HepG2 (cell line): ENCODE results near the gene CNDP1. TPM values are rescaled to one million over a fixed set of nuclear protein-coding genes. Genes with fewer than 3 reads are reported as not detected.
A peak's percentile ranks its signal among the peaks of the same experiment; 100 is the strongest.

Source experiments
- ARNT2 ChIP-seq: sonication (generic); formaldehyde crosslinking; IDR thresholded peaks from 2 replicates; pipeline ENCODE4 v1.8.0; 2022; ENCODE audit warnings: mild to moderate bottlenecking, low read depth, missing genetic modification reagents, moderate library complexity
- ATF6 ChIP-seq: sonication (generic); formaldehyde crosslinking; conservative IDR thresholded peaks from 2 replicates; pipeline ENCODE4 v1.4.0; 2020; ENCODE audit warnings: missing genetic modification reagents
- CBX5 ChIP-seq: sonication (generic); formaldehyde crosslinking; IDR thresholded peaks from 2 replicates; pipeline ENCODE4 v1.4.0; 2020; ENCODE audit warnings: missing genetic modification reagents, borderline replicate concordance
- DMAP1 ChIP-seq: IDR thresholded peaks from 2 replicates; pipeline ENCODE4 v1.6.1; 2016
- ERF ChIP-seq: IDR thresholded peaks from 2 replicates; pipeline ENCODE4 v1.6.1; 2018; ENCODE audit warnings: missing biosample characterization, missing genetic modification reagents
- FOXJ3 ChIP-seq: sonication (generic); formaldehyde crosslinking; IDR thresholded peaks from 2 replicates; pipeline ENCODE4 v1.4.0; 2020; ENCODE audit warnings: missing genetic modification reagents, mild to moderate bottlenecking, borderline replicate concordance
- FOXO4 ChIP-seq: sonication (generic); formaldehyde crosslinking; conservative IDR thresholded peaks from 2 replicates; pipeline ENCODE4 v1.8.1; 2023; ENCODE audit warnings: missing genetic modification reagents
- HIVEP1 ChIP-seq: sonication (generic); formaldehyde crosslinking; IDR thresholded peaks from 2 replicates; pipeline ENCODE4 v1.4.0; 2020; ENCODE audit warnings: mild to moderate bottlenecking, missing genetic modification reagents
- HMGXB3 ChIP-seq: sonication (generic); formaldehyde crosslinking; IDR thresholded peaks from 2 replicates; pipeline ENCODE4 v1.4.0; 2020; ENCODE audit warnings: missing genetic modification reagents, borderline replicate concordance
- KDM5B ChIP-seq: sonication (generic); formaldehyde crosslinking; IDR thresholded peaks from 2 replicates; pipeline ENCODE4 v1.4.0; 2020; ENCODE audit warnings: missing genetic modification reagents, mild to moderate bottlenecking, borderline replicate concordance
- MIER2 ChIP-seq: IDR thresholded peaks from 2 replicates; pipeline ENCODE4 v1.6.1; 2016; ENCODE audit warnings: missing biosample characterization, missing genetic modification reagents
- NFE2L2 ChIP-seq: fragments of 150-350 bp; IDR thresholded peaks from 2 replicates; pipeline ENCODE4 v1.6.1; 2014; ENCODE audit warnings: low read length
- RARA ChIP-seq: IDR thresholded peaks from 2 replicates; pipeline ENCODE4 v1.6.1; 2016; ENCODE audit warnings: missing genetic modification reagents, missing compliant biosample characterization
- SATB2 ChIP-seq: sonication (generic); formaldehyde crosslinking; IDR thresholded peaks from 2 replicates; pipeline ENCODE4 v1.5.0; 2020; ENCODE audit warnings: missing genetic modification reagents
- SMYD3 ChIP-seq: sonication (generic); formaldehyde crosslinking; IDR thresholded peaks from 2 replicates; pipeline ENCODE4 v1.8.1; 2023; ENCODE audit warnings: mild to moderate bottlenecking, missing genetic modification reagents
- SNAI1 ChIP-seq: sonication (generic); formaldehyde crosslinking; IDR thresholded peaks from 2 replicates; pipeline ENCODE4 v1.5.0; 2020; ENCODE audit warnings: mild to moderate bottlenecking, missing genetic modification reagents, borderline replicate concordance
- SRSF1 ChIP-seq: fragments of 200-400 bp; formaldehyde crosslinking; optimal IDR thresholded peaks from 2 replicates; pipeline ENCODE3; 2017; ENCODE audit warnings: mild to moderate bottlenecking, low read depth, low read length, moderate library complexity
- TARDBP ChIP-seq: sonication (generic); formaldehyde crosslinking; IDR thresholded peaks from 2 replicates; pipeline ENCODE4 v1.8.0; 2022; ENCODE audit warnings: mild to moderate bottlenecking, missing genetic modification reagents
- ZFY ChIP-seq: sonication (generic); formaldehyde crosslinking; IDR thresholded peaks from 2 replicates; pipeline ENCODE4 v1.4.0; 2020; ENCODE audit warnings: missing genetic modification reagents
- ZNF24 ChIP-seq: fragments of 450-650 bp; IDR thresholded peaks from 2 replicates; pipeline ENCODE4 v1.6.1; 2017; ENCODE audit warnings: antibody characterized with exemption, mild to moderate bottlenecking
- ZNF317 ChIP-seq: sonication (generic); formaldehyde crosslinking; IDR thresholded peaks from 2 replicates; pipeline ENCODE4 v1.5.0; 2020; ENCODE audit warnings: mild to moderate bottlenecking, missing genetic modification reagents
- ZNF333 ChIP-seq: sonication (generic); formaldehyde crosslinking; IDR thresholded peaks from 2 replicates; pipeline ENCODE4 v1.4.0; 2020; ENCODE audit warnings: mild to moderate bottlenecking, missing genetic modification reagents, borderline replicate concordance
- ZNF883 ChIP-seq: sonication (generic); formaldehyde crosslinking; IDR thresholded peaks from 2 replicates; pipeline ENCODE4 v1.5.1; 2020; ENCODE audit warnings: mild to moderate bottlenecking, missing genetic modification reagents; ENCODE audit errors: not compliant biosample characterization
- polyA plus RNA-seq, 8 experiments: library from polyadenylated mRNA; depleted of rRNA in 3 of 8; stranded (reverse) in 7 of 8; unstranded in 1 of 8; fragments of >200 nt; fragmentation: Illumina TruSeq in 4 of 8; extraction: Trizol in 4 of 8; gene quantifications; 2 replicates each; pipeline versions ENCODE4 v1.2.1 to v1.2.3, GENCODE V29; 2011 to 2016; ENCODE audit warnings: low read depth in 4 of 8, missing spikeins in 1 of 8, mixed read lengths in 1 of 8; ENCODE audit not compliant: insufficient read depth in 1 of 8
- total RNA-seq, 5 experiments: library from RNA; depleted of rRNA; stranded (reverse); fragments of >200 nt; fragmentation: Illumina TruSeq; extraction: Trizol; gene quantifications; 2 replicates each; pipeline ENCODE4 v1.2.3, GENCODE V29; 2016; ENCODE audit warnings: low read depth in 1 of 5

CNDP1 gene
- total and polyA plus RNA-seq, 2 of the 13 experiments (the other 11 are each of a cell fraction or from before 2014, with no cell fraction given): 0.01 TPM; not detected in 1

GRCh38 chr18:74597034-74597661, 62.8 kb downstream of the CNDP1 start (continued):
- TF ChIP-seq HMGXB3: no peak
- TF ChIP-seq MIER2 (CRISPR knock-in tag): no peak
- TF ChIP-seq DMAP1 (CRISPR knock-in tag): peak; percentile 84; the same call in 1 of the 2 replicates
- TF ChIP-seq CBX5 (CRISPR knock-in tag): no peak
- TF ChIP-seq SNAI1 (CRISPR knock-in tag): peak; percentile 62; the same call in 1 of the 2 replicates
- TF ChIP-seq ZFY: peak; percentile 99
- no peak for TF ChIP-seq NFE2L2
- TF ChIP-seq ZNF333 (CRISPR knock-in tag): 0 out of 2 replicates have a peak, but pooled peaks have one; percentile 39
- peak; percentile 25; the same call in 1 of the 2 replicates for TF ChIP-seq ERF (CRISPR knock-in tag)
- 0 out of 2 replicates have a peak, but pooled peaks have one; percentile 25 for TF ChIP-seq SATB2 (CRISPR knock-in tag)
- peak; percentile 66 for TF ChIP-seq ZNF883 (CRISPR knock-in tag)
- 0 out of 2 replicates have a peak, but pooled peaks have one; percentile 42 for TF ChIP-seq HIVEP1 (CRISPR knock-in tag)
- peak; percentile 73; the same call in 1 of the 2 replicates for TF ChIP-seq KDM5B (CRISPR knock-in tag)
- TF ChIP-seq ZNF24: peak; percentile 31; the same call in 1 of the 2 replicates
- TF ChIP-seq FOXJ3: 0 out of 2 replicates have a peak, but pooled peaks have one; percentile 25
- peak; percentile 65; the same call in 1 of the 2 replicates for TF ChIP-seq ZNF317
- peak; percentile 52; the same call in 1 of the 2 replicates for TF ChIP-seq SMYD3 (CRISPR knock-in tag)
- peak; percentile 51 for TF ChIP-seq SRSF1
- TF ChIP-seq ARNT2 (CRISPR knock-in tag): no peak; the same call in 1 of the 2 replicates
- TF ChIP-seq FOXO4: no peak
- TF ChIP-seq TARDBP (CRISPR knock-in tag): 0 out of 2 replicates have a peak, but pooled peaks have one; percentile 26
- peak; percentile 35; the same call in 1 of the 2 replicates for TF ChIP-seq RARA (CRISPR knock-in tag)
- 0 out of 2 replicates have a peak, but pooled peaks have one; percentile 31 for TF ChIP-seq ATF6 (CRISPR knock-in tag)
